HG02763 (cell line): Measurements from ENCODE around the gene MBD3.
A peak's percentile ranks its signal among the peaks of the same experiment; 100 is the strongest.

ENCODE experiments used
- ATAC-seq: cut with Tn5 transposase; IDR thresholded peaks from one replicate; pipeline ENCODE4 v1.9.1; 2021; ENCODE audit warnings: mild to moderate bottlenecking, moderate library complexity; ENCODE audit not compliant: unreplicated experiment

Gene MBD3

DNA sequence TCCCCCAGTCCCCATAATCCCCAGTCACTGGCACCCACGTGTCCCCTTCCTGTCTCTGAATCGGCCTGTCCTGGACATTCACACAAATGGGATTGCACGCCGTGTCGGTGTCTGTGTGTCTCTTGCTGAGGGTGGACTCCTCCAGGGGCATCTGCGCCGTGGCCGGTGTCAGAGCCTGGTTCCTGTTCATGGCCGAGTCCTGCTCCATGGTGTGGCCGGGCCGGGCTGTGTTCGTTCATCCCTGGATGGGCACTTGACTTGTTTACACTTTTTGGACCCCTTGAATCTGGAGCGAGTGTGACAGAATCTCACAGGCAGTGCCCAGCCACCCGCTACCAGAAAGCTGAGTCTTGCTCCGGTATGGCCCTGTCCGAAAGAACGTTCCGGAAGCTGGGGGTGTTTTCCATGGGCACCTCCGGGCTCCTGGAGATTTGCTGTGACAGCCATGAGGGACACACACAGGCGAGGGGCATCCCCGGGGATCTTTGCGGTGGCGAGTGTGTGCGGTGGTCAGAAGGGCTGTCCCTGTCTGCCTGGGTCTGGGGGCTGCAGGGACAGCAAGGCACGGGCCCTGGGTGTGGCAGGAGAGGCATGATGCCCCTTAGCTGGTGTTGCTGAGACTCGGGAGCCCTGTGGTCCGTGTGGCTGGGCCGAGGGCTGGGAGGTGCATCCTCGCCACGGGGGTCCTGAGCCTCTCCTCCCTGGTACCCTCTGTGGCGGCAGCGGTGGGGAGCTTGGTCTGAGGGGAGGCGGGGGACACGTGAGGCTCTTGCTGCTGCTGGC lies 18.1 kb downstream of the MBD3 start:
- no peak for ATAC-seq

DNA sequence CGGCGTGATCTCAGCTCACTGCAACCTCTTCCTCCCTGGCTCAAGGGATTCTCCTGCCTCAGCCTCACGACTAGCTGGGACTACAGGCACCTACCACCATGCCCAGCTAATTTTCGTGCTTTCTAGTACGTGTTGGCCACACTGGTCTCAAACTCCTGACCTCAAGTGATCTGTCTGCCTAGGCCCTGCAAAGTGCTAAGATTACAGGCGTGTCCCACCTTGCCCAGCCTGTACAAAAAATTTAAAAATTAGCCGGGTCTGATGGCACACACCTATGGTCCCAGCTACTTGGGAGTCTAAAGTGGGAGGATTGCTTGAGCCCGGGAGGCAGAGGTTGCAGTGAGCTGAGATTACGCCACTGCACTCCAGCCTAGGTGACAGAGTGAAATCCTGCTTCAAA lies 19.9 kb downstream of the MBD3 start:
- ATAC-seq = no peak

DNA sequence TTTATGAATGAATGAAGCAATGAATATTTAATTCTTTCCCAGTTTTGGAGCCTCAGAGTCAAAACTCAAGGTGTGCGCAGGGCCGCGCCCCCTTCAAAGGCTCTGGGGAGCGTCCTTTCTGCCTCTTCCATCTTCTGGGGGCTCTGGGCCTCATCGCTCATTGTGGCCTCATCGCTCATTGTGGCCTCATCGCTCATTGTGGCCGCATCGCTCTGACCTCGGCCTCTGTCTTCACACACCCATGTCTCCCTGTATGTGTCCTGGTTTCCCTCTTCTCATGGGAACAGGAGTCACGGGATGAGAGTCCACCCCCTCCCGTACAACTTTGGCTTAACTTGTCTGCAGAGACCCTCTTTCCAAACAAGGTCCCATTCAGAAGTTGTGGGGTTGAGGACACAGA lies 21.3 kb downstream of the MBD3 start:
- no peak for ATAC-seq

DNA sequence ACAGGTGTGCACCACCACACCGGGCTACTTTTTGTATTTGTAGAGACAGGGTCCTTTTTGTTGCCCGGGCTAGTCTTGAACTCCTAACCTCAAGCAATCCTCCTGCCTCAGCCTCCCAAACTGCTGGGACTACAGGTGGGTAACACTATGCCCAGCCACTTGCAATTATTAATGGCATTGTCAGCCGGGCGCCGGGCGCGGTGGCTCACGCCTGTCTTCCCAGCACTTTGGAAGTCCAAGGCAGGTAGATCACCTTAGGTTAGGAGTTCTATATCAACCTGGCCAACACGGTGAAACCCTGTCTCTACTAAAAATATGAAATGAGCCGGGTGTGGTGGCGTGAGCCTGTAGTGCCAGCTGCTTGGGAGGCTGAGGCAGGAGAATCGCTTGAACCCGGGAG lies 21.8 kb downstream of the MBD3 start:
- no peak for ATAC-seq

DNA sequence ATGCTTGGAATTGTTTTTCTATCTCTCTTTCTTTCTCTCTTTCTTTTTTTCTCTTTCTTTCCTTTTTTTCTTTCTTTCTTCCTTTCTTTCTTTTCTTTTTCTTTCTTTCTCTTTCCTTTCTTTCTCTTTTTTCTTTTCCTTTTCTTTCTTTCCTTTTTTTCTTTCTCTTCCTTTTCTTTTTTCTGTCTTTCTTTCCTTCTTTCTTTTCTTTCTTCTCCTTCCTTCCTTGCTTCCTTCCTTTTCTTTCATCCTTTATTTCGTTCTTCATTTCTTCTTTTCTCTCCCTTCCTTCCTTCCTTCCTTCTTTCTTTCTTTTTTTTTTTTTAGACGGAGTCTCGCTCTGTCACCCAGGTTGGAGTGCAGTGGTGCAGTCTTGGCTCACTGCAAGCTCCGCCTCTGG lies 22.7 kb downstream of the MBD3 start:
- no peak for ATAC-seq

DNA sequence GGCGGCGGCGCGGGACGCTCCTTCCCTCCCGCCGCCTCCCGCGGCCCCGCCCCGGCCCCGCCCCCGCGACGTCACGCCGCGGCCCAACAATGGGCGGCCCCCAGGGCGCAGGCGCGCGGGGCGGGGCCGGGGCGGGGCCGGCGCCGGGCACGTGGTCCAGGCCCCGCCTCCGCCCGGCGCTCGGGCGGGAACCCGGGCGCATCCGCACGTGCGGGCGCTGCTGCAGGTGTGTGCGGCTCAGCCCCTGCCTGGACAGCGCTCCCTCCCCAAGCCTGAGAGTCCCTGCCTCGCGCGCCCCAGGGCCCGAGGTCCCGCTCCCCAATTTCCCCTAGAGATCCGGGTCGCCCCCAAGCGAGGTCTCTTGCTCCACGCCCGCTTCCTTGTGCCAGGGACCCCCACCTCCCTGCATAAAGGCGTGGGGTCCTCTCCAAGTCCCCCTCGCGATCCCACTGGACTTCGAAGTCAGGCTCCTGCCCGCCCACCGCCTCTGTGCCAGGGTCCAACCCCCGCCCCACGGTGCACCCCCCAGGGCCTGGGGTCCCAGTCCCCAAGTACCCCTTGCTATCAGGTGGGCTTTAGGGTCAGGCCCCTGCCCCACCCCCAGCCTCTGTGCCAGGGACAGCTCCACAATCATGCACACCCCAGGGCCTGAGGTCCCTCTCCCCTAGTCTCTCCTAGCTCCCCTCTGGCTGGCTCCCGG lies 24.2 kb downstream of the MBD3 start, which contains the start of gene MEX3D:
Gene MEX3D (minus strand): TSS at position 6 of the 700 bp plus-strand sequence. CDS start 267 bp downstream, outside the sequence.
- peak; percentile 63 for ATAC-seq

DNA sequence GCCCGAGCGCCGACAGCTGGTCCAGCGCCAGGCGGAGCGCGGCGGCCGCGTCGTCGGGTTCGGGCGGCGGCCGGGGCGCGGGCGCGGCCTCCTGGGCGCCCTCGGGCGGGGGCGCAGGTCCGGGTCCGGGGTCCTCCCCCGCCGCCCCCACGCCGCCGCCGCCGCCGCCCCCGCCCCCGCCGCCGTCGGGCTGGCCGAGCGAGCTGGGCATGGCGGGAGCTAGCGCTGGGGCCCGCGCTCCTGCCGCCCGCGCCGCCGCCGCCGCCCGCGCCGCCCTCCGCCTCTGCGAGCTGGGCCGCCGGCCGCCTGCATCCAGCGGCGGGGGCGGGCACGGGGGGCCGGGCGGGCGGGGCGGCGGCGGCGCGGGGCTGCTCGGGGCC lies 24.8 kb downstream of the MBD3 start:
- no peak for ATAC-seq

DNA sequence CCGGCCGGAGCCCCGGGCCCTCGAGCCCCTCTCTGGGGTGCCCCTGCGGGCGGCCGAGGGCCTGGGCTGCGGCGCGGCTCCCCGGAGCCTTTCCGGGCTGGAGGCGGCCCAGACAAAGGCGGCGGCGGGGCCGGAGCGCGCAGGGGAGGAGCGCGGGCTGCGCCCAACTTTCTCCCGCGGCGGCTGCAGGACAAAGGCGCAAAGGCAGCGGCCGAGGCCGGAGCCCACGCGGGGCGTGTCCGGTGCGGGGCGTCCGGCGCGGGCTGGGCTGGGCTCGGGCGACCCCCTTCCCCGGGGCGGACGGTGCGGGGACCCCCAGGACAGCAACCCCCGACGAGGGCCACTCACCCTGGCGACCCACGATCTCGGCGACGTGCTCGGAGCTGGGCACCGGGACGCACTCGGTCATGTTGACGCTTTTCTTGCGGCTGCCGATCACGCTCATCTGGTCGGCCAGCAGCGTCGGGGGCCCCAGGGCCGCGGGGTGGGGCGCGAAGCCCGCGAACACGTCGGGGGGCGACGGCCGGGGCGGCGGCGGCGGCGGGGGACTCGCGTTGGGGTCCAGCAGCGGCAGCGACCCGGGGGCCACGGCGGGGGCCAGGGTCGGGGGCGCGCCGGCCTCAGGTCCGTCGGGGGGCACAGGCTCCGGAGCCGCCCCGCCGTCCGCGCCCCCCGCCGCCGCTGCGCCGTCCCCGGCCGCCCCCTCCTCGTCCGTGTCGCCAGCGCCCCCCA lies 25.4 kb downstream of the MBD3 start:
- ATAC-seq = no peak

DNA sequence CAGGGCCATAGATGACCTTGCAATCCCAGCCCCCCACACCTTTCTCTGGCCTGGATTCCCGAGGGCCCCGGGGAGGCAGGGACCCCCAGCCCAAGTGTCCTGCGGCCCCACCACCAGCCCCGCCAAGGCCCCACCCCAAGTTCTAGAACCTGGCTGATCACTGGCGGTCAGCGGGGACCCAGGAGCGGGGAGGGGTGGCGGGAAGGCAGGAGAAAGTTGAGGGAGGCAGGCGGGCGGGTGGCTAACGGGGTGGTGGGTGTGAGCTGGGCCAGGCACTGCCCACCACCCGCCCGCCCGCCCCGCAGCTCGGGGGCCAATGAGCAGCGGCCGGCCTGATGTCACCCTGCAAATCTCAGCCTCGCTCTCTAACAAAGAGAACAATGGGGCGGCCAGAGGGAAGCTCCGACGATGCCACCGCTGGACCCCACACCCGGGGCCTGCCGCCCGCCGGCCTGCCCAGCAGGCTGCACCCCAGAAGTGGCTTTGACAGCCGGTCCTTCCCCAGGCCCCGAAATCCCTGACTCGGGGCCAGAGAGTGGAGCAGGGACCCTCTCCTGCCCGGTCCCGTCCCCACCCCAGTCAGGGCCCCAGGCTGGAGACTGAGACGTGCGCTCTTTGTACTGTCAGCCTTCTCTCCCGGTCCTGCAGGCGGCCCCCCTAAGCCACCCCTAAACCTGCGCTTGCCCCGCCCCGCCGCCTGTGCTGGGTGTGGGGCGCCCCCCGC lies 26.1 kb downstream of the MBD3 start:
- no peak for ATAC-seq

DNA sequence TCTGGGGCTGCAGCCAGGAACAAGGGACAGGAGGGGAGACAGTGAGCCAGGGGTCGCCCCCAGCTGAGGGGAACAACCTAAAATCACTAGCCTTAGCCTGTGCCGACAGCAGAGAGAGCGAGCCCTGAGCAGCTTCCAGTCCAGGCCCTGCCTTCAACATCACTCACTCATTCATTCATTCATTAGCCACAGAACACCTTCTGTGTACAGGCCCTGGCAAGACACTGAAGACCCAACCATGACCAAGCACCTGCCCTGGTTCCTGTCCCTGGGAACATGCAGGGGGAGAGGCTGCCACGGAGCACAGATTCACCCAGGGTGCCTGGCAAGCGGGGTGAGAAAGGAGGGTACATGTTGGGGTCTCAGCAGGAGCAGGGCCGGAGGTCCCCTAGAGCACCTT lies 29.4 kb downstream of the MBD3 start:
- no peak for ATAC-seq

DNA sequence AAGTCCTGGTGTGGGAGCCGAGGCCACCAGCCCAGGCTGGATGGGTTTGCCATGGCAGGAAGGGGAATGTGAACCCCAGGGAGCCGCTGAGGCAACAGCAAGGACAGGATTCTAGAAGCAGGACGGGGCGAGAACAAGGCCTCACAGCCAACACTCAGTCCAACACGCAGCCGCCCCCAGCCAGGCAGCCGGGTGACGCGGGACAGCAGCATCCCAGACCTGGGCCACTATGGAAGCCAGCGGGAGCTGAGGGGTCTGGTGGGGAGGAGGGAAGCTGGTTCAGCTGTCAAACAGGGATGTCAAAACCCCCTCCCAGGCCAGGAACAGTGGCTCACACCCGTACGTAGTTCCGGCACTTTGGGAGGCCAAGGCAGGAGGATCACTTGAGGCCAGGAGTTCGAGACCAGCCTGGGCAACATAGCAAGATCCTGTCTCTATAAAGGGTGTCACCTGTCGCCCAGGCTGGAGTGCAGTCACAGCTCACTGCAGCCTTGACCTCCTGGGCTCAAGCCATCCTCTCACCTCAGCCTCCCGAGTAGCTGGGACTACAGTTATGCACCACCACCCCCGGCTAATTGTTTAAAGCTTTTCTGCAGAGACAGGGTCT lies 31.3 kb downstream of the MBD3 start:
- no peak for ATAC-seq

DNA sequence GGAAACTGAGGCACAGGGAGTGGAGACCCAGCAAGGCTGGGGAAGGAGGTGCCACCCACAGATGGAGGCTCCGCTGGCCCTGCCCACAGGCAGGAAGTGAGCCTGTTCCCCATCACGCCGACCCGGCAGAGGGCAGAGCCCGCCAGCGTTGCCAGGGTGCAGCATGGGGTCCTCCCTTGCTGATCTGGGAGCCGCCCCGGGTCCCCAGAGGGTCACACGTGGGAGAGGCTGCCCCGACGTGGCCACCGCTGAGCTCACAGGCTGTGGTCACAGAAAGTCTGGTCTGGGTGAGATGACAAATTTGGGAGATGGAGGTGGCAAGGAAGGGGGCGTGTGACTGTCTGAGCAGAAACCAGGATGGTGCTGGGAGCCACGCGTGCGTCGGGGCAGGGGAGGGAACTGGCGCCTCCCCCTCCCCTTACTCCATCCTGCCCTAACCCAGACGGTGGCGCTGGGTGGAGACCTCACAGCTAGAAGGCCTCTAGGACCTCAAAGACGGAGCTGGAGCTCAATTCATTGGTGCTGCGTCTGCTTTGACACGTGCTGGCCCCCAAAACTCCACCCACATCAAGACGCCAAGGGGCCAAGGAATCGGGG lies 32.3 kb downstream of the MBD3 start:
- no peak for ATAC-seq

DNA sequence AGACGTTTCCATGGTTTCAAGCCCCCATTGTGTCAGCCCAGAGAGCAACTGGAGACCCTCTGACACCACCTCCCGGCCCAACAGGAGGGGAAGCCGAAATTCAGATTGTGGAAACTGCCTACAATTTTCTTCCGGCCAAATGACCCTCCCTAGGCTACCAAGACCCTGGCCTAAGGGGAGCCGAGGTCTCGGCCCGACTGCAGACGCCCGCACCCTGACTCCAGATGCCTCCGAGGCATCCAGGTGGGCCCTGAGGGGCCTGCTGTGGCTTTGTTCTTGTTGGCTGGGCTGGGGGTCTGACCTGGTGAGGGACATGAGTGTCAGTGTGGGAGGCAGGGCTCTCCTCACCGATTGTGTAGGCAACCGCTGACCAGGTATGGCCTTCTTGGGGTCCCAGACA lies 34.1 kb downstream of the MBD3 start:
- no peak for ATAC-seq

DNA sequence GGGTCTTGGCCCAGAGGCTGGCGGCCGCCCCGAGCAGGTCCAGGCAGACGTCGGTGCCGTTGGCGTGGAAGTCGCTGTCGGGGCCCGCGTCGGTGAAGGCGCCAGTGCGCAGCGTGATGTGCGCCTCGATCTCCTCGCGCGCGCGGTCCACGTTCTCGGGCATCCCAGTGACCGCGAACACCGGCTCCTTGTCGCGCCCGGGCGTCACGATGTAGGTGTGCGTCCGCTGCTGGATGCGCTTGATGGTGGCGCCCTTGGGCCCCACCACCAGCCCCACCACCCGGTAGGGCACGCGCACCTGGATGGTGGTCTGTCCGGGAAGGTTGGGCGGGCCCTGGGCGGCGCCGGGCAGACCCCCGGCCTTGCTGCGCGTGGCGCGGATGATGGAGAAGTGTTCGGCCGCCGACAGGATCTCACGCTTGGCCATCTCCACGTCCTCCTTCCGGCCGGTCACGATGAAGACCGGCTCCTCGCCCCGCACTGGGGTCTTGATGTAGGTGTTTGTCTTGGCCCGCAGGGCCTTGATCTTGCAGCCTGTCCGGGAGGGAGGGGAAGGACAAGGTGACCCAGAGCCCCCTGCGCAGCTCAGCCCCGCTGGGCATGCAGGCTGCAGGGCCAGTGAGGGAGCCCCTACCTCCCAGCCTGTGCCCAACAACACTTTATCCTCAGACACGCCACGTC lies 36.1 kb downstream of the MBD3 start:
- ATAC-seq = no peak

DNA sequence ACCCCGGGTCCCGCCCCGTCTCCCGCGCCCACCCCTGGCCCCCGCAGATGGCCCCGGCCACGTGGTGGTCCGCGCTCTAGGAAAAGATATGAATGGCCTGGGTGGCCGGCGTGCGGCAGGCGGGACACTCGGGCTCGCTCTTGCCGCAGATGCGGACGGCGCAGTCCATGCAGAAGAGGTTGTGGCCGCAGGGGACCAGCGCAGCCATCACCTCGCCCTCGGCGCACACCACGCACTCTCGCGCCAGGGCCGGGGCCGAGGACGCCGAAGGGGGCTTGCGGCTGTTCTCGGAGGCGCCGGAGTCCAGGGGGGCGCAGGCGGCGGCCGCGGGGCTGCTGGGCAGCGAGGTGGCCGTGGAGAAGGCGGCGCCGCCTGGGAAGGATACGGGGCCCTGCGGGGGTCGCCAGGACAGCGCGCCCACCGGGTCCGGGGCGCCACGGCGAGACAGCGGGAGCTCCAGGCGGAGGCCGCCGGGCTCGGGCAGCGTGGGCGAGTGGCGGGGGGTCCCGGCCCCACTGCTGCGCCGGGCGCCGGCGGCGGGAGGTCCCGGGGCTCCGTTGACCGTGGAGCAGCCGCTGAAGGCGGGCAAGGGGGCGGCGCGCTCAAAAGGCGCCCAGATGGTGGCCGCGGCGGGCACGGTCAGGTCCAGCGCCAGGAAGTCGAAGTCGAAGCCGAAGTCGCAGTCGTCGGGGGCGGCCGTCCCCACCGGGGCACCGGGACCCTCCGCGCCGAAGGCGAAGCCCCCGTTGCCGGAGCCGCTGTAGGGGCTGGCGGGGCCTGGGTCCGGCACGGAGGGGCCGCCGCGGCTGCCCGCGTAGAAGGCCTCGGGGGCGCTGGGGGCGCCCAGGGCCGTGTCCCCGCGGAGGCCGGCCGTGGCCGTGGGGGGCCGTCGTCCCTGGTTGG lies 36.9 kb downstream of the MBD3 start:
- no peak for ATAC-seq

DNA sequence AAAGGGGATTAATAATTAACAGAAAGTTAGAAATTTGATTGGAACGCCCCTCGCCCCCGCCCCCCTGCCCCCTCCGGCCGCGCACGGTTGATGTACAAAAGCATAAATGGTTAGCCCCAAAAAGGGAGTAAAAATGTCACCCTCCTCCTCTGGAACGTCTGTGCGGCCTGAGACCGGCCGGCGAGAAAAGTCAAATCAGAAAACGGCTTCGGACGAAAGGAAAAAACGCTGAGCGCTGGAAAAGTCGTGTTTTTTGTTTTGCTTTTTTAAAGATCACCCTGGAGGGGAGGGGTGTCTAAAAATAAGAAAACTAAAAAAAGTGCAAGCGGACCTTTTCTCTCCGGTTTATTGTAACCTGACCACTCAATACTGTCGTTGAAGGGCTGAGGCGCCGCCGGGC lies 37.7 kb downstream of the MBD3 start:
- ATAC-seq = no peak

DNA sequence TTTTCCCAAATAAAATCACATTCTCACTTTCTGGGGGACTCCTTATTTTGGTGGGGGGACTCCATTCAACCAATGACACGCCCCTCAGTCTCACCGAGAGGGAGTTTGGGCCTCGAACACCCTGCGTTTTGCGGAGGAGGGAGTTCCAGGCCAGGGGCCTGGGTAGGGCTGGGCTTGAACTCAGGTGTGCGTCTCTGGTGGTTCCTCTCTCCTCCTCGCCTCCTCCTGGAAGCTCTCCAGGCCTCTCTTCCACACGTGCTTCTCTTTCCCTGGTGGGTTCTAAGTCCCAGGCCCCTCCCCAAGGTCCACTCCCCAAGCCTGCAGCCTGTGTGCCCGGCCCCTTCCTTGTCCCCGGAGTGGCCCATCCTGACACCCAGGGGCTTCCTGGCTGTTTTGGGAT lies 39.2 kb downstream of the MBD3 start:
- no peak for ATAC-seq

DNA sequence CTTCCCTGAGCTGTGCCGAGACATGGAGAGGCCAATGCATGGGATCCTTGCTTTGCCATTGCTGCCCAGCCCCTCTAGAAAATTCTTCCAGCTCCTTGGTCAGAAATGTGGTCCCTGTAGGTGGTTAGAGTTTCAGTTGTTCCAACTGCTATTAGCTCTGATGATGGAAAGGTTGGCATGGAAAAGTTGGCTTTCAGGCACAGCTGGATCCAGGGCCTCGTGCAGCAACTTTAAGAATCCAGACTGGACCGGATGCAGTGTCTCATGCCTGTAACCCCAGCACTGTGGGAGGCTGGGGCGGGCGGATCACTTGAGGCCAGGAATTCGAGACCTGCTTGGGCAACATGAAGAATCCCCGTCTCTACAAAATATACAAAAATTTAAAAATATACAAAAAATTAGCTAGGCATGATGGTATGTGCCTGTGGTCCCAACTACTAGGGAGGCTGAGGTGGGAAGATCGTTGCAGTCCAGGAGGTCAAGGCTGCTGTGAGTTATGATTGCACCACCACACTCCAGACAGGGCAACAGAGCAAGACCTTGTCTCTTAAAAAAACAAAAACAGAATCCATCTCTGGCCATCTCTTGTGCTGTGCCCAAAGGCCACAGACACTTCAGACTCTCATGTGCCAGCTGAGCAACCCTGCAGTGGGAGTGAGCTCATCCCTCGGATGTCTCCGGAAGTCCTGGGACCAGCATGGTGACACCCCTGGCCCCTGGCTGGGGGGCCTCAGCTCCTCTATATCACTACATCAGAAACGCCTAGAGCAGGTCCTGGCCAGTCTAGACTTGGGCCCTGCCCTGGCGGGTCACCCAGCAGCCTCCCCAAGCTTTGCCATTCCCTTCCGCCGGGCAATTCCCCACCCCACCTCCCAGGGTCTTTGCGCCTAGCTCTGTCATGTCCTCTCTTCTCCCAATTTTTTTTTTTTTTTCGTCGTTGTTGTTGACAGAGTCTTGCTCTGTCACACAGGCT lies 41.3 kb downstream of the MBD3 start:
- no peak for ATAC-seq
